ENCODE data around the gene GPN3.
"Not testable (repeated sequence)": the region's sequence is repeated elsewhere in the genome, so short reads cannot be mapped to it uniquely, and the experiment has no call there.

The GPN3 gene

GRCh38 chr12:110465024-110465423, 3.0 kb downstream of the GPN3 start:
- Histone ChIP-seq H3K4me3 (ENCODE audit: insufficient read length, low read depth) (no peak overlapping the region), H3K36me3 (ENCODE audit: insufficient read depth, insufficient read length, low read length) (peaks cover 43% of the 10 kb centered on the region), H3K9ac (ENCODE audit: insufficient read length, low read depth) (no peak overlapping the region), H3K27me3 (ENCODE audit: insufficient read depth, insufficient read length) (no peaks in the 10 kb centered on the region), H3K9me3 (ENCODE audit: insufficient read depth, low read length) (no peaks in the 10 kb centered on the region), H3K4me1 (ENCODE audit: insufficient read depth, insufficient read length) (peaks cover 2% of the 10 kb centered on the region)
- no peak for DNase-seq (ENCODE audit: low read depth, low spot score)
- TF ChIP-seq SUZ12 (IDR thresholded peaks at IDR 0.05; ENCODE audit: extremely low read depth, insufficient read depth, insufficient read length) (no peak), YY1 (IDR thresholded peaks at IDR 0.05; ENCODE audit: insufficient read depth, insufficient read length) (no peak), ZNF274 (IDR thresholded peaks at IDR 0.05; ENCODE audit: low read depth, low read length) (no peak)

GRCh38 chr12:110461189-110461588, 6.9 kb downstream of the GPN3 start:
- H3K9me3 ChIP-seq (ENCODE audit: insufficient read depth, low read length); H3K27me3 ChIP-seq (ENCODE audit: insufficient read depth, insufficient read length); H3K4me1 ChIP-seq (ENCODE audit: insufficient read depth, insufficient read length); H3K4me3 ChIP-seq (ENCODE audit: insufficient read length, low read depth); H3K9ac ChIP-seq (ENCODE audit: insufficient read length, low read depth); DNase-seq (ENCODE audit: low read depth, low spot score): not testable (repeated sequence)
- peaks cover 70% of the 10 kb centered on the region for H3K36me3 ChIP-seq (ENCODE audit: insufficient read depth, insufficient read length, low read length)

GRCh38 chr12:110458756-110459155, 9.3 kb downstream of the GPN3 start:
- no peak for DNase-seq (ENCODE audit: low read depth, low spot score)
- TF ChIP-seq SUZ12 (IDR thresholded peaks at IDR 0.05; ENCODE audit: extremely low read depth, insufficient read depth, insufficient read length) (no peak), YY1 (IDR thresholded peaks at IDR 0.05; ENCODE audit: insufficient read depth, insufficient read length) (no peak), ZNF274 (IDR thresholded peaks at IDR 0.05; ENCODE audit: low read depth, low read length) (no peak)
- Histone ChIP-seq H3K9ac (ENCODE audit: insufficient read length, low read depth) (no peak overlapping the region), H3K9me3 (ENCODE audit: insufficient read depth, low read length) (no peaks in the 10 kb centered on the region), H3K36me3 (ENCODE audit: insufficient read depth, insufficient read length, low read length) (peaks cover 77% of the 10 kb centered on the region), H3K27me3 (ENCODE audit: insufficient read depth, insufficient read length) (no peaks in the 10 kb centered on the region), H3K4me1 (ENCODE audit: insufficient read depth, insufficient read length) (no peaks in the 10 kb centered on the region), H3K4me3 (ENCODE audit: insufficient read length, low read depth) (no peak overlapping the region)

- no peak overlapping the region for H3K4me3 ChIP-seq (ENCODE audit: insufficient read length, low read depth)
- peaks cover 68% of the 10 kb centered on the region for H3K36me3 ChIP-seq (ENCODE audit: insufficient read depth, insufficient read length, low read length)
- H3K9me3 ChIP-seq (ENCODE audit: insufficient read depth, low read length), result no peaks in the 10 kb centered on the region
- no peaks in the 10 kb centered on the region for H3K4me1 ChIP-seq (ENCODE audit: insufficient read depth, insufficient read length)
- no peaks in the 10 kb centered on the region for H3K27me3 ChIP-seq (ENCODE audit: insufficient read depth, insufficient read length)
- DNase-seq (ENCODE audit: low read depth, low spot score), result no peak
- TF ChIP-seq YY1 (IDR thresholded peaks at IDR 0.05; ENCODE audit: insufficient read depth, insufficient read length), result no peak
- no peak for TF ChIP-seq SUZ12 (IDR thresholded peaks at IDR 0.05; ENCODE audit: extremely low read depth, insufficient read depth, insufficient read length)
- TF ChIP-seq ZNF274 (IDR thresholded peaks at IDR 0.05; ENCODE audit: low read depth, low read length), result no peak
- H3K9ac ChIP-seq (ENCODE audit: insufficient read length, low read depth), result no peak overlapping the region
These were observed 14.3 kb downstream of the GPN3 start for GRCh38 chr12:110453569-110454296.

GRCh38 chr12:110451263-110451662, 16.8 kb downstream of the GPN3 start:
- no peak overlapping the region for H3K4me3 ChIP-seq (ENCODE audit: insufficient read length, low read depth)
- TF ChIP-seq SUZ12 (IDR thresholded peaks at IDR 0.05; ENCODE audit: extremely low read depth, insufficient read depth, insufficient read length) (no peak), YY1 (IDR thresholded peaks at IDR 0.05; ENCODE audit: insufficient read depth, insufficient read length) (no peak), ZNF274 (IDR thresholded peaks at IDR 0.05; ENCODE audit: low read depth, low read length) (no peak)
- no peak for DNase-seq (ENCODE audit: low read depth, low spot score)
- no peaks in the 10 kb centered on the region for H3K9me3 ChIP-seq (ENCODE audit: insufficient read depth, low read length)
- H3K4me1 ChIP-seq (ENCODE audit: insufficient read depth, insufficient read length), result peaks cover 4% of the 10 kb centered on the region
- no peak overlapping the region for H3K9ac ChIP-seq (ENCODE audit: insufficient read length, low read depth)
- H3K27me3 ChIP-seq (ENCODE audit: insufficient read depth, insufficient read length), result no peaks in the 10 kb centered on the region
- peaks cover 68% of the 10 kb centered on the region for H3K36me3 ChIP-seq (ENCODE audit: insufficient read depth, insufficient read length, low read length)

- TF ChIP-seq YY1 (IDR thresholded peaks at IDR 0.05; ENCODE audit: insufficient read depth, insufficient read length), result no peak
- TF ChIP-seq SUZ12 (IDR thresholded peaks at IDR 0.05; ENCODE audit: extremely low read depth, insufficient read depth, insufficient read length), result no peak
- no peak for TF ChIP-seq ZNF274 (IDR thresholded peaks at IDR 0.05; ENCODE audit: low read depth, low read length)
- H3K4me3 ChIP-seq (ENCODE audit: insufficient read length, low read depth), result peak within 1 kb of the TSS; percentile 76
- peaks cover 4% of the 10 kb centered on the region for H3K4me1 ChIP-seq (ENCODE audit: insufficient read depth, insufficient read length)
- DNase-seq (ENCODE audit: low read depth, low spot score), result peak; percentile 92
- H3K9me3 ChIP-seq (ENCODE audit: insufficient read depth, low read length), result no peaks in the 10 kb centered on the region
- H3K27me3 ChIP-seq (ENCODE audit: insufficient read depth, insufficient read length), result no peaks in the 10 kb centered on the region
- H3K36me3 ChIP-seq (ENCODE audit: insufficient read depth, insufficient read length, low read length), result peaks cover 62% of the 10 kb centered on the region
- H3K9ac ChIP-seq (ENCODE audit: insufficient read length, low read depth), result peak within 1 kb of the TSS; percentile 89
These were observed 18.1 kb downstream of the GPN3 start, which contains the start of gene ARPC3 for GRCh38 chr12:110449799-110450497. TSS of gene ARPC3 (minus strand) at chr12:110450337. CDS start at chr12:110450260, 77 bp downstream.

GRCh38 chr12:110444455-110444854, 23.6 kb downstream of the GPN3 start:
- no peak overlapping the region for H3K4me3 ChIP-seq (ENCODE audit: insufficient read length, low read depth)
- H3K9me3 ChIP-seq (ENCODE audit: insufficient read depth, low read length), result no peaks in the 10 kb centered on the region
- H3K4me1 ChIP-seq (ENCODE audit: insufficient read depth, insufficient read length), result peaks cover 4% of the 10 kb centered on the region
- H3K9ac ChIP-seq (ENCODE audit: insufficient read length, low read depth), result no peak overlapping the region
- no peaks in the 10 kb centered on the region for H3K27me3 ChIP-seq (ENCODE audit: insufficient read depth, insufficient read length)
- no peak for DNase-seq (ENCODE audit: low read depth, low spot score)
- peaks cover 65% of the 10 kb centered on the region for H3K36me3 ChIP-seq (ENCODE audit: insufficient read depth, insufficient read length, low read length)
- TF ChIP-seq YY1 (IDR thresholded peaks at IDR 0.05; ENCODE audit: insufficient read depth, insufficient read length), result no peak
- no peak for TF ChIP-seq ZNF274 (IDR thresholded peaks at IDR 0.05; ENCODE audit: low read depth, low read length)
- TF ChIP-seq SUZ12 (IDR thresholded peaks at IDR 0.05; ENCODE audit: extremely low read depth, insufficient read depth, insufficient read length), result no peak

Data from NT2/D1 (cell line).